Erythroblast (primary cell): ENCODE results near the gene CIT.

Source experiments
- GATA1 ChIP-seq: IDR thresholded peaks from 2 replicates; pipeline ENCODE4 v1.6.1; 2011; ENCODE audit warnings: low read depth, mild to moderate bottlenecking, control low read depth, low read length, moderate library complexity
- POLR2A ChIP-seq: IDR thresholded peaks from 2 replicates; pipeline ENCODE4 v1.6.1; 2011; ENCODE audit warnings: mild to moderate bottlenecking, low read length

GRCh38 chr12:119877639-119877948 is 474 bp upstream of the CIT start:
- TF ChIP-seq POLR2A, result no peak
- TF ChIP-seq GATA1, result no peak
